Small intestine (tissue), 7 donors: Measurements from ENCODE around the gene KCNH1. TPM values are rescaled to one million over a fixed set of nuclear protein-coding genes. Genes with fewer than 3 reads are reported as not detected.

Experiments used
- DNase-seq, 2 donors: peaks; one replicate each; pipeline versions ENCODE4 v3.0.0 to v3.0.0-alpha.2; 2013
- FAIRE-seq: peaks from 2 replicates; lab custom pipeline; 2012; peaks lifted over from hg19 to GRCh38; lab: Jason Lieb, UNC
- H3K27ac ChIP-seq, 3 donors: one replicate each; pipeline ENCODE4 v1.5.1; 2013; ENCODE audit warnings: low read length in 2 of 3, mild to moderate bottlenecking in 2 of 3, control low read depth in 1 of 3, inconsistent platforms in 1 of 3, low read depth in 1 of 3, moderate library complexity in 1 of 3
- H3K27me3 ChIP-seq, 3 donors: one replicate each; pipeline ENCODE4 v1.6.1; 2013; ENCODE audit warnings: low read length in 3 of 3, inconsistent platforms in 1 of 3; ENCODE audit not compliant: control insufficient read depth in 3 of 3, insufficient read depth in 3 of 3
- H3K36me3 ChIP-seq, 3 donors: one replicate each; pipeline ENCODE4 v1.6.1; 2013; ENCODE audit warnings: low read length in 3 of 3, inconsistent platforms in 1 of 3, low read depth in 1 of 3, mild to moderate bottlenecking in 1 of 3, moderate library complexity in 1 of 3; ENCODE audit not compliant: control insufficient read depth in 3 of 3, insufficient read depth in 2 of 3
- H3K4me1 ChIP-seq, 3 donors: one replicate each; pipeline ENCODE4 v1.6.1; 2013; ENCODE audit warnings: low read length in 2 of 3, inconsistent platforms in 1 of 3, low read depth in 1 of 3, mild to moderate bottlenecking in 1 of 3, moderate library complexity in 1 of 3; ENCODE audit not compliant: control insufficient read depth in 3 of 3, insufficient read depth in 2 of 3
- H3K4me3 ChIP-seq, 3 donors: one replicate each; pipeline ENCODE4 v1.5.1; 2013; ENCODE audit warnings: low read length in 3 of 3, control low read depth in 1 of 3, inconsistent platforms in 1 of 3, low read depth in 1 of 3, mild to moderate bottlenecking in 1 of 3, moderate library complexity in 1 of 3
- H3K9me3 ChIP-seq, 2 donors: one replicate each; pipeline ENCODE4 v1.6.1; 2013; ENCODE audit warnings: low read depth in 1 of 2, low read length in 1 of 2; ENCODE audit not compliant: control insufficient read depth in 2 of 2, insufficient read depth in 1 of 2
- WGBS, 3 donors: extraction: QIAGEN DNeasy Blood & Tissue Kit; methylation state at CpG; one replicate each; pipeline ENCODE4 v1.1.7; 2013; 5-methylcytosine and 5-hydroxymethylcytosine counted together
- polyA plus RNA-seq, 4 donors: library from polyadenylated mRNA; stranded (reverse) in 3 of 4; unstranded in 1 of 4; fragments of 200-250 nt in 3 of 4; fragments of 120-200 nt in 1 of 4; gene quantifications; one replicate each; pipeline versions ENCODE4 v1.2.1 to v1.2.3, GENCODE V29; 2013
- donor health status: healthy with polysubstance abuse.
- donor health status: control.
- donor health status: control.
- donor health status: Bipolar disorder and iron deficiency.
- donor health status: healthy.

The KCNH1 gene
- polyA plus RNA-seq, 4 donors, result 0.13 to 0.42 TPM; not detected in 2

GRCh38 chr1:211126622-211127021 is 7.3 kb downstream of the KCNH1 start:
- H3K4me1 ChIP-seq, result no peaks in the 10 kb centered on the region
- no peaks in the 10 kb centered on the region for H3K9me3 ChIP-seq
- DNase-seq (no peak), FAIRE-seq (no peak)
- 76 to 89% (median 87%) methylated on average over 2 of the region's 2 CpGs for WGBS, 3 donors
- no peaks in the 10 kb centered on the region for H3K36me3 ChIP-seq
- no peak overlapping the region for H3K27ac ChIP-seq
- H3K27me3 ChIP-seq, result peaks cover 0 to 3% (median 0%) of the 10 kb centered on the region in 3 donors
- H3K4me3 ChIP-seq, result no peak overlapping the region

- H3K27ac ChIP-seq, result no peak overlapping the region
- H3K4me3 ChIP-seq, result no peak overlapping the region
- no peaks in the 10 kb centered on the region for H3K27me3 ChIP-seq
- no peaks in the 10 kb centered on the region for H3K36me3 ChIP-seq
- 84 to 85% (median 84%) methylated on average over 9 of the region's 9 CpGs for WGBS, 3 donors
- no peak for FAIRE-seq
- DNase-seq, result no peak
- H3K4me1 ChIP-seq, result no peaks in the 10 kb centered on the region
- H3K9me3 ChIP-seq, result no peaks in the 10 kb centered on the region
Measured at GRCh38 chr1:211118407-211119102, 15.4 kb downstream of the KCNH1 start.

GRCh38 chr1:211114446-211114845 is 19.5 kb downstream of the KCNH1 start:
- DNase-seq (no peak), FAIRE-seq (no peak)
- WGBS, 3 donors, result 73 to 83% (median 81%) methylated on average over 6 of the region's 6 CpGs

GRCh38 chr1:211113566-211113965 is 20.4 kb downstream of the KCNH1 start:
- Histone ChIP-seq H3K9me3 (no peaks in the 10 kb centered on the region), H3K27me3 (no peaks in the 10 kb centered on the region), H3K27ac (no peak overlapping the region), H3K4me3 (no peak overlapping the region), H3K4me1 (no peaks in the 10 kb centered on the region), H3K36me3 (no peaks in the 10 kb centered on the region)
- DNase-seq (no peak), FAIRE-seq (no peak)
- WGBS, 3 donors, result 46 to 66% (median 55%) methylated on average over 2 of the region's 2 CpGs

More at GRCh38 chr1:211114446-211114845, 19.5 kb downstream of the KCNH1 start:
- Histone ChIP-seq H3K27ac (no peak overlapping the region), H3K4me1 (no peaks in the 10 kb centered on the region), H3K9me3 (no peaks in the 10 kb centered on the region), H3K27me3 (no peaks in the 10 kb centered on the region), H3K4me3 (no peak overlapping the region), H3K36me3 (no peaks in the 10 kb centered on the region)

- FAIRE-seq, result no peak
- no peak for DNase-seq
- Histone ChIP-seq H3K9me3 (no peaks in the 10 kb centered on the region), H3K4me3 (no peak overlapping the region), H3K27ac (no peak overlapping the region), H3K4me1 (no peaks in the 10 kb centered on the region), H3K27me3 (no peaks in the 10 kb centered on the region), H3K36me3 (no peaks in the 10 kb centered on the region)
- 85 to 90% (median 90%) methylated on average over 22 of the region's 22 CpGs for WGBS, 3 donors
Measured at GRCh38 chr1:211111351-211111750, 22.6 kb downstream of the KCNH1 start.

GRCh38 chr1:211101481-211101880 is 32.5 kb downstream of the KCNH1 start:
- no peak for DNase-seq
- Histone ChIP-seq H3K27me3 (no peaks in the 10 kb centered on the region), H3K4me1 (no peaks in the 10 kb centered on the region), H3K27ac (no peak overlapping the region), H3K9me3 (no peaks in the 10 kb centered on the region), H3K4me3 (no peak overlapping the region), H3K36me3 (no peaks in the 10 kb centered on the region)
- 47 to 56% (median 55%) methylated on average over 2 of the region's 2 CpGs for WGBS, 3 donors
- no peak for FAIRE-seq

- FAIRE-seq (no peak), DNase-seq (no peak)
- Histone ChIP-seq H3K27ac (no peak overlapping the region), H3K4me3 (no peak overlapping the region), H3K36me3 (no peaks in the 10 kb centered on the region), H3K27me3 (no peaks in the 10 kb centered on the region), H3K9me3 (no peaks in the 10 kb centered on the region), H3K4me1 (no peaks in the 10 kb centered on the region)
- WGBS, 3 donors, result 62 to 70% (median 62%) methylated on average over 5 of the region's 5 CpGs
Measured at GRCh38 chr1:211099393-211099792, 34.6 kb downstream of the KCNH1 start.

- Histone ChIP-seq H3K36me3 (no peaks in the 10 kb centered on the region), H3K4me3 (no peak overlapping the region), H3K9me3 (no peaks in the 10 kb centered on the region), H3K27me3 (no peaks in the 10 kb centered on the region), H3K4me1 (no peaks in the 10 kb centered on the region), H3K27ac (no peak overlapping the region)
- no peak for DNase-seq
- FAIRE-seq, result no peak
- 87 to 90% (median 88%) methylated on average over 2 of the region's 2 CpGs for WGBS, 3 donors
Measured at GRCh38 chr1:211095381-211095780, 38.6 kb downstream of the KCNH1 start.

GRCh38 chr1:211092955-211093354 is 41.0 kb downstream of the KCNH1 start:
- no peak for DNase-seq
- no peaks in the 10 kb centered on the region for H3K27me3 ChIP-seq
- no peak overlapping the region for H3K27ac ChIP-seq
- no peaks in the 10 kb centered on the region for H3K9me3 ChIP-seq
- no peaks in the 10 kb centered on the region for H3K36me3 ChIP-seq
- FAIRE-seq, result no peak
- WGBS, 3 donors, result 86 to 88% (median 87%) methylated on average over 5 of the region's 5 CpGs
- no peak overlapping the region for H3K4me3 ChIP-seq
- H3K4me1 ChIP-seq, result no peaks in the 10 kb centered on the region
